Measurements from ENCODE around the gene GSTO2.

Gene GSTO2

GRCh38 chr10:104230490-104230889 is 38.5 kb upstream of the GSTO2 start:
- no peak for DNase-seq
- H4K20me1 ChIP-seq (ENCODE audit: insufficient read depth, low read length): no peaks in the 10 kb centered on the region
- H3K9ac ChIP-seq (ENCODE audit: low read length): no peak overlapping the region
- no peak overlapping the region for H2AFZ ChIP-seq (ENCODE audit: low read length)
- no peak overlapping the region for H3K27ac ChIP-seq (ENCODE audit: low read length)
- no peak overlapping the region for H3K4me2 ChIP-seq (ENCODE audit: low read depth, low read length)
- TF ChIP-seq EZH2 (optimal IDR thresholded peaks at IDR 0.05; ENCODE audit: low read depth, low read length) (no peak), CTCF (IDR thresholded peaks at IDR 0.05; ENCODE audit: low read length) (no peak), EZH2phosphoT487 (IDR thresholded peaks at IDR 0.05; ENCODE audit: low read length) (no peak)
- H3K4me1 ChIP-seq (ENCODE audit: low read length): 0 out of 2 replicates have a peak, but pooled peaks cover 3% of the 10 kb centered on the region
- no peaks in the 10 kb centered on the region for H3F3A ChIP-seq (ENCODE audit: insufficient read depth, low read length)
- no peaks in the 10 kb centered on the region for H3K9me2 ChIP-seq (replicated peaks; ENCODE audit: insufficient read depth, low read length)
- no peak overlapping the region for H3K4me3 ChIP-seq (ENCODE audit: low read length)
- 0 out of 2 replicates have a peak, but pooled peaks cover 6% of the 10 kb centered on the region for H3K27me3 ChIP-seq (replicated peaks; ENCODE audit: insufficient read depth, low read length)
- no peaks in the 10 kb centered on the region for H3K36me3 ChIP-seq (replicated peaks; ENCODE audit: insufficient read depth, low read length)
- H3K79me2 ChIP-seq (ENCODE audit: low read length): no peaks in the 10 kb centered on the region
- no peaks in the 10 kb centered on the region for H3K9me3 ChIP-seq (replicated peaks; ENCODE audit: insufficient read depth, low read length)

- Histone ChIP-seq H3K9ac (ENCODE audit: low read length) (peak within 1 kb of the TSS; percentile 73), H3K27me3 (replicated peaks; ENCODE audit: insufficient read depth, low read length) (0 out of 2 replicates have a peak, but pooled peaks cover 6% of the 10 kb centered on the region), H3K27ac (ENCODE audit: low read length) (no peak within 1 kb of the TSS), H2AFZ (ENCODE audit: low read length) (peak within 1 kb of the TSS; percentile 98), H4K20me1 (ENCODE audit: insufficient read depth, low read length) (no peaks in the 10 kb centered on the region), H3F3A (ENCODE audit: insufficient read depth, low read length) (no peaks in the 10 kb centered on the region), H3K36me3 (replicated peaks; ENCODE audit: insufficient read depth, low read length) (no peaks in the 10 kb centered on the region), H3K9me2 (replicated peaks; ENCODE audit: insufficient read depth, low read length) (no peaks in the 10 kb centered on the region), H3K4me1 (ENCODE audit: low read length) (0 out of 2 replicates have a peak, but pooled peaks cover 3% of the 10 kb centered on the region), H3K4me3 (ENCODE audit: low read length) (peak within 1 kb of the TSS; percentile 82), H3K79me2 (ENCODE audit: low read length) (no peaks in the 10 kb centered on the region), H3K4me2 (ENCODE audit: low read depth, low read length) (peak within 1 kb of the TSS; percentile 100), H3K9me3 (replicated peaks; ENCODE audit: insufficient read depth, low read length) (no peaks in the 10 kb centered on the region)
- DNase-seq: peak; percentile 98
- no peak for TF ChIP-seq EZH2 (optimal IDR thresholded peaks at IDR 0.05; ENCODE audit: low read depth, low read length)
Observed at GRCh38 chr10:104231784-104232612, 37.0 kb upstream of the GSTO2 start, which contains the start of gene CFAP43. TSS of gene CFAP43 (minus strand) at chr10:104232364. CDS start at chr10:104232246, 118 bp downstream.

- H3K27ac ChIP-seq (ENCODE audit: low read length): no peak overlapping the region
- no peaks in the 10 kb centered on the region for H3K9me2 ChIP-seq (replicated peaks; ENCODE audit: insufficient read depth, low read length)
- no peaks in the 10 kb centered on the region for H3F3A ChIP-seq (ENCODE audit: insufficient read depth, low read length)
- no peaks in the 10 kb centered on the region for H3K9me3 ChIP-seq (replicated peaks; ENCODE audit: insufficient read depth, low read length)
- H3K4me3 ChIP-seq (ENCODE audit: low read length): peak overlapping the region; percentile 82
- no peak for TF ChIP-seq CTCF (IDR thresholded peaks at IDR 0.05; ENCODE audit: low read length)
- TF ChIP-seq EZH2 (optimal IDR thresholded peaks at IDR 0.05; ENCODE audit: low read depth, low read length): no peak
- no peak for TF ChIP-seq EZH2phosphoT487 (IDR thresholded peaks at IDR 0.05; ENCODE audit: low read length)
- H3K79me2 ChIP-seq (ENCODE audit: low read length): no peaks in the 10 kb centered on the region
- DNase-seq: no peak
- 0 out of 2 replicates have a peak, but pooled peaks cover 3% of the 10 kb centered on the region for H3K4me1 ChIP-seq (ENCODE audit: low read length)
- H3K4me2 ChIP-seq (ENCODE audit: low read depth, low read length): peak overlapping the region; percentile 100; the same call in 1 of the 2 replicates
- no peaks in the 10 kb centered on the region for H4K20me1 ChIP-seq (ENCODE audit: insufficient read depth, low read length)
- H2AFZ ChIP-seq (ENCODE audit: low read length): peak overlapping the region; percentile 70
- no peaks in the 10 kb centered on the region for H3K36me3 ChIP-seq (replicated peaks; ENCODE audit: insufficient read depth, low read length)
- H3K27me3 ChIP-seq (replicated peaks; ENCODE audit: insufficient read depth, low read length): 0 out of 2 replicates have a peak, but pooled peaks cover 6% of the 10 kb centered on the region
- no peak overlapping the region; the same call in 1 of the 2 replicates for H3K9ac ChIP-seq (ENCODE audit: low read length)
Observed at GRCh38 chr10:104232613-104233102, 36.3 kb upstream of the GSTO2 start.

All from MM.1S (cell line).